Measurements from ENCODE around the gene USP48.

The USP48 gene

DNA sequence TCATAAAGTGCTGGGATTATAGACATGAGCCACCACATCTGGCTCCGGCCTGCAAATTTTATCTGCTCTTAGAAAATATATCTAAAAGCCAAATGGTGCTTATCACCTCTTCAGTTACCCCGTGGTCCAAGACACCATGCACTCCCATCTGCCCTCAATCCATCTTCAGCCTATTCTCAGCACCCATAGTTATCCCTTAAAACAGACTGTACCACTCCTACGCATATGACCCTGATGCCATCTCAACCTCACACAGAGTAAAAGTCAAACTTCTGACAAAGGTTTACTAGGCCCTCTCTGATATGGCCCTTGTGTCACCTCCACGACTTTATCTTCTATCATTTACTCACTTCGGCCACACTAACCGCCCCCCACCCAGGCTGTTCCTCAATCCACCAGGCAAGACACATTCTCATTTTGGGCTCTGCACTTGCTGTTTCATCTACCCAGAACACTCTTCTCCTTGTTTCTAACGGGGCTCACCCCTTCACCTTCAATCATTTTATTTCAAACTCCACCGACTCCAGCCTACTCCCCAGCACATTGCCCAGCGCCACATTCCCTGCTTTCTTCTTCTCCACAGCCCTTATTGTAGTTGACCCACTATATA, 33.0 kb downstream of the USP48 start:
- no peak for TF ChIP-seq EZH2phosphoT487 (conservative IDR thresholded peaks at IDR 0.05; ENCODE audit: low read length)
- TF ChIP-seq, protein P1, sequence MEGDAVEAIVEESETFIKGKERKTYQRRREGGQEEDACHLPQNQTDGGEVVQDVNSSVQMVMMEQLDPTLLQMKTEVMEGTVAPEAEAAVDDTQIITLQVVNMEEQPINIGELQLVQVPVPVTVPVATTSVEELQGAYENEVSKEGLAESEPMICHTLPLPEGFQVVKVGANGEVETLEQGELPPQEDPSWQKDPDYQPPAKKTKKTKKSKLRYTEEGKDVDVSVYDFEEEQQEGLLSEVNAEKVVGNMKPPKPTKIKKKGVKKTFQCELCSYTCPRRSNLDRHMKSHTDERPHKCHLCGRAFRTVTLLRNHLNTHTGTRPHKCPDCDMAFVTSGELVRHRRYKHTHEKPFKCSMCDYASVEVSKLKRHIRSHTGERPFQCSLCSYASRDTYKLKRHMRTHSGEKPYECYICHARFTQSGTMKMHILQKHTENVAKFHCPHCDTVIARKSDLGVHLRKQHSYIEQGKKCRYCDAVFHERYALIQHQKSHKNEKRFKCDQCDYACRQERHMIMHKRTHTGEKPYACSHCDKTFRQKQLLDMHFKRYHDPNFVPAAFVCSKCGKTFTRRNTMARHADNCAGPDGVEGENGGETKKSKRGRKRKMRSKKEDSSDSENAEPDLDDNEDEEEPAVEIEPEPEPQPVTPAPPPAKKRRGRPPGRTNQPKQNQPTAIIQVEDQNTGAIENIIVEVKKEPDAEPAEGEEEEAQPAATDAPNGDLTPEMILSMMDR (IDR thresholded peaks at IDR 0.05; ENCODE audit: insufficient read depth, low read length, poor library complexity, severe bottlenecking) = no peak
- no peaks in the 10 kb centered on the region for H3K79me2 ChIP-seq (ENCODE audit: insufficient read depth, low read length)
- no peaks in the 10 kb centered on the region for H3K9me2 ChIP-seq (replicated peaks; ENCODE audit: insufficient read depth, low read length)
- H3K9me3 ChIP-seq (ENCODE audit: insufficient read depth, low read length) = no peaks in the 10 kb centered on the region
- peaks cover 40% of the 10 kb centered on the region; the same call in 1 of the 2 replicates for H3K36me3 ChIP-seq (ENCODE audit: low read length)
- 0 out of 2 replicates have a peak, but pooled peaks cover 4% of the 10 kb centered on the region for H4K20me1 ChIP-seq (ENCODE audit: low read depth, low read length)
- no peak overlapping the region for H2AFZ ChIP-seq (ENCODE audit: low read depth, low read length, severe bottlenecking)
- H3K27ac ChIP-seq (ENCODE audit: low read depth, low read length) = no peak overlapping the region
- no peak overlapping the region for H3K9ac ChIP-seq (ENCODE audit: low read length)
- H3K4me3 ChIP-seq (ENCODE audit: insufficient read depth, low read length, poor library complexity, severe bottlenecking) = no peak overlapping the region
- H3K4me2 ChIP-seq (ENCODE audit: low read depth, low read length, poor library complexity, severe bottlenecking) = no peak overlapping the region
- H3K27me3 ChIP-seq (ENCODE audit: low read length) = no peaks in the 10 kb centered on the region
- H3F3A ChIP-seq (ENCODE audit: insufficient read depth) = peaks cover 5% of the 10 kb centered on the region

DNA sequence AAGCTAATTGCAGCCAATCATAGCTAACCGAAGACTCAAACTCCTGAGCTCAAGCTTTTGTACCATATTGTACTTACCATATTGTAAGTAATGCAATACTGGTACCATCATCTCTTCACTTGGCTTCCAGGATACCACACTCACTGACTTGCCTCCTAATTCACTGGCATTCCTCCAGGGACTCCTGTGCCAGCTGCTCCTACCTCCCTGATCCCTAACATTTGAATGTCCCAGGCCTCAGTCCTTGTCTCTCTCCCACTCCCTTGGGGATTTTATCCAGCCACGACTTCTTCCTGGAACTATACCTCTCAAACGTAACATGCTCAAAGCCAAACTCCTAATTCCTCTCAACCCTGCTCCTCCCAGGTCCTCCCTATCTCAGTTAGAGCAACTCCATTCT, 33.8 kb downstream of the USP48 start:
- Histone ChIP-seq H3K9ac (ENCODE audit: low read length) (no peak overlapping the region), H3K9me2 (replicated peaks; ENCODE audit: insufficient read depth, low read length) (no peaks in the 10 kb centered on the region), H3K79me2 (ENCODE audit: insufficient read depth, low read length) (no peaks in the 10 kb centered on the region), H3K4me3 (ENCODE audit: insufficient read depth, low read length, poor library complexity, severe bottlenecking) (no peak overlapping the region), H3K36me3 (ENCODE audit: low read length) (peaks cover 42% of the 10 kb centered on the region; the same call in 1 of the 2 replicates), H4K20me1 (ENCODE audit: low read depth, low read length) (0 out of 2 replicates have a peak, but pooled peaks cover 4% of the 10 kb centered on the region), H3K27ac (ENCODE audit: low read depth, low read length) (no peak overlapping the region), H3K27me3 (ENCODE audit: low read length) (no peaks in the 10 kb centered on the region), H3F3A (ENCODE audit: insufficient read depth) (peaks cover 5% of the 10 kb centered on the region), H3K4me2 (ENCODE audit: low read depth, low read length, poor library complexity, severe bottlenecking) (no peak overlapping the region), H3K9me3 (ENCODE audit: insufficient read depth, low read length) (no peaks in the 10 kb centered on the region), H2AFZ (ENCODE audit: low read depth, low read length, severe bottlenecking) (no peak overlapping the region)
- TF ChIP-seq EZH2phosphoT487 (conservative IDR thresholded peaks at IDR 0.05; ENCODE audit: low read length) = no peak
- TF ChIP-seq, protein P1 (IDR thresholded peaks at IDR 0.05; ENCODE audit: insufficient read depth, low read length, poor library complexity, severe bottlenecking) = no peak

- no peak for TF ChIP-seq EZH2phosphoT487 (conservative IDR thresholded peaks at IDR 0.05; ENCODE audit: low read length)
- TF ChIP-seq, protein P1 (IDR thresholded peaks at IDR 0.05; ENCODE audit: insufficient read depth, low read length, poor library complexity, severe bottlenecking) = no peak
- Histone ChIP-seq H4K20me1 (ENCODE audit: low read depth, low read length) (no peaks in the 10 kb centered on the region), H3K27me3 (ENCODE audit: low read length) (no peaks in the 10 kb centered on the region), H2AFZ (ENCODE audit: low read depth, low read length, severe bottlenecking) (no peak overlapping the region), H3K36me3 (ENCODE audit: low read length) (peaks cover 23% of the 10 kb centered on the region; the same call in 1 of the 2 replicates), H3K9ac (ENCODE audit: low read length) (no peak overlapping the region), H3K4me3 (ENCODE audit: insufficient read depth, low read length, poor library complexity, severe bottlenecking) (no peak overlapping the region), H3K4me2 (ENCODE audit: low read depth, low read length, poor library complexity, severe bottlenecking) (no peak overlapping the region), H3K9me3 (ENCODE audit: insufficient read depth, low read length) (no peaks in the 10 kb centered on the region), H3F3A (ENCODE audit: insufficient read depth) (peaks cover 8% of the 10 kb centered on the region), H3K27ac (ENCODE audit: low read depth, low read length) (no peak overlapping the region), H3K9me2 (replicated peaks; ENCODE audit: insufficient read depth, low read length) (no peaks in the 10 kb centered on the region), H3K79me2 (ENCODE audit: insufficient read depth, low read length) (no peaks in the 10 kb centered on the region)
These were observed 39.5 kb downstream of the USP48 start for GRCh38 chr1:21743476-21743875.
